B cell (primary cell): ENCODE results near the gene SPECC1L.

Experiments used
- EZH2 ChIP-seq: IDR thresholded peaks from 2 replicates; pipeline ENCODE4 v1.6.1; 2012; ENCODE audit warnings: borderline replicate concordance, low read depth, mild to moderate bottlenecking, moderate library complexity, low read length; ENCODE audit not compliant: insufficient read depth, poor library complexity, severe bottlenecking
- TF ChIP-seq, protein P1 (sequence below): fragments of 200-600 bp; IDR thresholded peaks from one replicate; pipeline ENCODE4 v1.8.0; 2022; ENCODE audit warnings: antibody characterized with exemption, mild to moderate bottlenecking

DNA sequence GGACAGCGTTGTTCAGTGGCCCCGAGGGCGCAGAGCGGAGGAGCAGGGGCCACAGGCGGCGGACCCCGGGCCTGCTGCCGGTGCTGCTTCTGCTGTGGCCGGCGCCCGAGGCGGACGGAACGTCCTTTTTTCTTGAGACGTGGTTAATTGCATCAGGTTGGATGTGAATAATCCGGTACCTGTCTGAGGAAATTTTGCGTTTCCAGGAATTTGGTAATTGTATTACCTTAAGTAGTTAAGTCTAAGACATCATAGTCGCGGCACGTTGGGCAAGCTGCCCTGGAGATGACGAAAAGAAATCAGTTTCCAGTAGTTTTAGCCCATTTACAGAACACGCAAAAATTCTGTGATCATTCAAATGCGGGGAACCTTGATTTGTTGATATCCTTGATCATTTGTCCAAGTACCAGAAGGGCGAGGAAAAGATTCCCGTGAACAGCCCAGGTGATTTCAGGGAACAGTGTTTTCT lies 789 bp downstream of the SPECC1L start:
- TF ChIP-seq, protein P1, sequence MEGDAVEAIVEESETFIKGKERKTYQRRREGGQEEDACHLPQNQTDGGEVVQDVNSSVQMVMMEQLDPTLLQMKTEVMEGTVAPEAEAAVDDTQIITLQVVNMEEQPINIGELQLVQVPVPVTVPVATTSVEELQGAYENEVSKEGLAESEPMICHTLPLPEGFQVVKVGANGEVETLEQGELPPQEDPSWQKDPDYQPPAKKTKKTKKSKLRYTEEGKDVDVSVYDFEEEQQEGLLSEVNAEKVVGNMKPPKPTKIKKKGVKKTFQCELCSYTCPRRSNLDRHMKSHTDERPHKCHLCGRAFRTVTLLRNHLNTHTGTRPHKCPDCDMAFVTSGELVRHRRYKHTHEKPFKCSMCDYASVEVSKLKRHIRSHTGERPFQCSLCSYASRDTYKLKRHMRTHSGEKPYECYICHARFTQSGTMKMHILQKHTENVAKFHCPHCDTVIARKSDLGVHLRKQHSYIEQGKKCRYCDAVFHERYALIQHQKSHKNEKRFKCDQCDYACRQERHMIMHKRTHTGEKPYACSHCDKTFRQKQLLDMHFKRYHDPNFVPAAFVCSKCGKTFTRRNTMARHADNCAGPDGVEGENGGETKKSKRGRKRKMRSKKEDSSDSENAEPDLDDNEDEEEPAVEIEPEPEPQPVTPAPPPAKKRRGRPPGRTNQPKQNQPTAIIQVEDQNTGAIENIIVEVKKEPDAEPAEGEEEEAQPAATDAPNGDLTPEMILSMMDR, result no peak
- TF ChIP-seq EZH2, result no peak
